T-helper 1 cell (primary cell): ENCODE results near the gene EPC1.
A peak's percentile ranks its signal among the peaks of the same experiment; 100 is the strongest.

Experiments used
- DNase-seq, 5 donors: peaks; one replicate each; pipeline ENCODE4 v3.0.0-alpha.2; 2012 to 2020

The EPC1 gene

GRCh38 chr10:32337350-32337749 is 9.6 kb downstream of the EPC1 start:
- no peak for DNase-seq

DNA sequence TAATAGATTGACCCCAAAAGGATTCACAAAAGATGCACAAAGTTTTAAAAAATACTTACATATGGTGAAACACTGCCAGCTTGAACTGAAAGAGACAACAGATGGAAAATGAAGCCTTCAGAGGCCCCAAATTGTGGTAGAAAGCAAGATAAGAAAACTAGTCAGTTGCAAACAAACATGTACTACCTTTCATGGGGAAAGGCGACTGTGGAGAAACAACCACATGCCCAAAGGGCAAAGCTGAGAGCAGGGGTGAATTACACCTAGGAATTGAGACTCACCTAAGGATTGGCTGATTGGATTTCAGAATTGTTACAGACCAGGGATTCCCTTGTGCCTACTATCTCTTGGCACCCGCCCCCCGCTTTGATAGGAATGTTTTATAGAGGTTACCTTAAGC is 13.1 kb downstream of the EPC1 start:
- DNase-seq: no peak

- peak; percentile 27 to 92 (median 59) for DNase-seq
Measured at GRCh38 chr10:32332299-32332750, 14.6 kb downstream of the EPC1 start.

- no peak for DNase-seq
Measured at GRCh38 chr10:32331606-32332005, 15.4 kb downstream of the EPC1 start.

DNA sequence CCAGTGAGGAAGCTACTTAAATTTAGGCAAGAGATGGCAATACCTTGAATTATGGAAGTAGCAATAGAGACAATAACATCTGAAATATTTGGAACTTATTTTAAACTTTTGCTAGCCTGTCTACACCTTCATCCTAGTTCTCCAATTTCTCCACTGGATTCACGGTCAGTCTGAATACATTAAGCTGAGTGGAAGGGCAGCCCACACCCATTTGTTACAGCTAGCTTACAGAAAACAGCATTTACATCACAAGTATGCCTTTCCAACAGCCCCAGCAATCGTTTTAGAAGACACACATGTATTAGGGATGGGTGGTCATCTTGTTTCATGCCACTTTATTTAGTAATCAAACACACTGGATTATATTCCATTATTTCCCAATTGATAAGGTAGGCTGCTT is 16.7 kb downstream of the EPC1 start:
- DNase-seq: no peak

- no peak for DNase-seq
Measured at GRCh38 chr10:32329061-32329460, 17.9 kb downstream of the EPC1 start.

GRCh38 chr10:32328499-32328898 is 18.5 kb downstream of the EPC1 start:
- DNase-seq: peak in 1 of 5 donors; percentile 12

DNA sequence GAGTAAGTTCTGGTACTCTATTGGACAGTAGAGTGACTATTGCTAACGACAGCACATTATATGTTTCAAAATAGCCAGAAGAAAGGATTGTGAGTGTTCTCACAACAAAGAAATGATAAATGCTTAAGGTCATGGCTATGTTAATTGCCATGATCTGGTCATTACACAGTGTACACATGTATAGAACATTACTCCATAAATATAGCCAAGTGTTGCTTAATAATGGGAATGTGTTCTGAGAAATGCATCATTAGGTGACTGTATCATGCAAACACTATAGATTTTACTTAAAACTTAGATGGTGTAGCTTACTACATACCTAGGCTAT is 19.6 kb downstream of the EPC1 start:
- no peak for DNase-seq

- DNase-seq: no peak
Measured at GRCh38 chr10:32326680-32327363, 20.1 kb downstream of the EPC1 start.

- no peak for DNase-seq
Measured at GRCh38 chr10:32326119-32326518, 20.8 kb downstream of the EPC1 start.

DNA sequence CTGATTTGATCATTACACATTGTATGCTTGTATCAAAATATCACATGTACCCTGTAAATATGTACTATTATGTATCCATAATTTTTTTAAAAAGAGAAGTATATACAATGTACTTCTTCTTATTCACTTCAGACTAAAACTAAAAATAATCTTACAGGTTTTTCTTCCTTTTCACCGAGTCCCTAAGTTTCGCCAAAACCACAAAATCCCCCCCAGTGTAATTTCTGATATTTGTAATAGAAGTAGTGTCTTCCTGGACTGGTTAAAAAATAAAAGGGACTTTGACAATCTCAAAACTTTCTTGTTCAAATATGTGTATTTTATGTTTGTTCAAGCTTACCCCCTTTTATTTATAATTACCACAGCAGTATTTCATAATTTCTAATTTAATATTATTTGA is 23.9 kb downstream of the EPC1 start:
- DNase-seq: no peak

DNA sequence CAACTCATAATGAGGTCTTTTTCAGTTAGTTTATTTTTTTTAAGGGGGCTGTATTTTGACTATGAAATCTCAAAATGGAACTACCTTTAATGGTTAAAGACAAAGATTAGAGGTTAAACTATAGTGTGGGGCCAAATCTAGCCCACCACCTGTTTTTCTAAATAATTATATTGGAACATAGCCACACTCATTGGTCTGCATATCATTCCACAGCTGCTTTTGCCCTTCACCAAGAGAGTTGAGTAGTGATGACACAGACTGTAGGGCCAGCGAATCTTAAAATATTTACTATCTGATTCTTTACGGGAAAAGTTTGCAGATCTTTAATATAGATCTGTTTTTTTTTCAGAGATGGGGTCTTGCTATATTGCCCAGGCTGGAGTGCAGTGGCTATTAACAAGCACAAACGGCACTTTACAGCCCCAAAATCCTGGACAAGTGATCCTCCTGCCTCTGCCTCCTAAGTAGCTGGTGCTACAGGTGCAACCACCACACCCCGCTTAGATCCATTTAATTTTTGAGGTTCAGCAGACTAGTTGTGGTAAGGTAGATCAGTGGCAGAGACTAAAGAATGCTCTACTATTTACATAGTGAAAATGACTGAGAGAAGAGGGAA is 25.8 kb downstream of the EPC1 start:
- DNase-seq: no peak

GRCh38 chr10:32318476-32318896 is 28.5 kb downstream of the EPC1 start:
- DNase-seq: peak in 1 of 5 donors; percentile 43

- peak in 1 of 5 donors; percentile 83 for DNase-seq
Measured at GRCh38 chr10:32317795-32318357, 29.1 kb downstream of the EPC1 start.

DNA sequence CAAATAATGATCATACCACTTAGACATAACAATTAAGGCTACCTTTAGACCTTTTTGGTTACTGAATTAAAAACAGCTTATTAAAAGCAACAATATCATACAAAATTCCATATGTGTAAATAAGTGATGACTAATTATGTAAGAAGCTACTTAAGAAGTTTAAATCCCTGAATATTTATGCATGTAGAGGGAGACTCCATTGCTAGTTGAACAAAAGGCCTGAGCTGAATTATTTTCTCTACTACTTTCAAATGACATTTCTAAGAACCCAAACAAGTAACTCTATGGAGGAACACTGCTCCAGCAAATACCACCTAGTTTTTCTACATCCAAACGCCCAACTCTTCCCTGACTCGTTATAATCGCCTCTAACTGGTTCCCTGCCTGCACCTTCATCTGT is 31.5 kb downstream of the EPC1 start:
- DNase-seq: no peak

DNA sequence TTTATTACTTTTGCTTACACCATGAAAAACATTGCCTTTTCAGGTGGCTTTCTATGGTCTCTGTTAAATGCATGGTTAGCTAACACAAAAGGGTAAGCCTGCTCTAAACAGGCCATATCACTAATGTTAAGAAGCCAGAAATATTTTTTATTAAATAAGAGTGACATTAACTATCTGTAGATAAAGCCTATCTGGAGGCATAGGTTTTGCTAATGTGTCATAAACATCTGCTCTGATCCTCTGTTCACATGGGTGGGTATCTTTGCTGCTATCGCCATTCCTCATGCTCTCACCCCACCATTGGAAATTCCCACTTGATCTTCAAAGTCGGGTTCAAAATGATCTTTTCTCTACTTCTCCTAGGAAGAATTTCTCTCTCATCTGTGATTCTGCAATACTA is 32.4 kb downstream of the EPC1 start:
- no peak for DNase-seq

DNA sequence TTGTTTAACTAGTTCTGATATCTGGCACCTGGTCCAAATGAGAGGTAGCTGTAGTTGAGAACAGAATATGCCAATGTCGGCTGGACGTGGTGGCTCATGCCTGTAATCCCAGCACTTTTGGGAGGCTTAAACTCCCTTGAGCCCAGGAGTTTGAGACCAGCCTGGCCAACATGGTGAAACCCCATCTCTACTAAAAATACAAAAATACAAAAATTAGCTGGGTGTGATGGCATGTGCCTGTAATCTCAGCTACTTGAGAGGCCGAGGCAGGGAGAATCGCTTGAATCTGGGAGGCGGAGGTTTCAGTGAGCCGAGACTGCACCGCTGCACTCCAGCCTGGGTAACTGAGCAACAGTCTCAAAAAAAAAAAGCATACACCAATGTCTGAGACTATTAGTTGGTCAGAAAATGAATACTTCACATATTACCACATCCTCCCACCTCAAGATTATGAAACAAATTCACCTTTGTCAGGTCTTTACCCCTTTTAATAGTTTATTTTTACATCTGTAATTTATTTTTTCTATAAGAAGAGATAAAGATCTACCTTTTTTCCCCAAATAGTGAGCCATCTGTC is 38.8 kb downstream of the EPC1 start:
- DNase-seq: peak in 1 of 5 donors; percentile 22

DNA sequence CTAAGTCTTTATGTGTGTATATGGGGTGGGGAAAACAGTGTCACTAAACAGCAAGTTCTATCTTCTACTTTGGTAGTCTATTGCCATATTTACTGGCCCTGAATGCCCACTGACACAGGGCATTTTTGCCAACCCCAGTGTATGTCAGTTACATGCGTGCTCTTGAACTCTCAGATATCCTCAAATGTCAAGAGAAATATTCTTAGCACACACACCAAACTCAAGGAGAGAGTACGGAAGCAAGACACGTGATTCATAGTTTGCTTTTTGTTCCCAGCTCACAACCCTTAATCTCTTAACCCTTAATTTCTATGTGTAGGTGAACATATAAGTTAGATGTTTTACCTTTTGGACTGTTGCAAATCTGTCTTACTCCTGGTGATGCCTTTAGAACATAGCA is 39.3 kb downstream of the EPC1 start:
- no peak for DNase-seq

- no peak for DNase-seq
Measured at GRCh38 chr10:32299354-32299980, 47.5 kb downstream of the EPC1 start.

- DNase-seq: no peak
Measured at GRCh38 chr10:32298075-32298812, 48.7 kb downstream of the EPC1 start.

DNA sequence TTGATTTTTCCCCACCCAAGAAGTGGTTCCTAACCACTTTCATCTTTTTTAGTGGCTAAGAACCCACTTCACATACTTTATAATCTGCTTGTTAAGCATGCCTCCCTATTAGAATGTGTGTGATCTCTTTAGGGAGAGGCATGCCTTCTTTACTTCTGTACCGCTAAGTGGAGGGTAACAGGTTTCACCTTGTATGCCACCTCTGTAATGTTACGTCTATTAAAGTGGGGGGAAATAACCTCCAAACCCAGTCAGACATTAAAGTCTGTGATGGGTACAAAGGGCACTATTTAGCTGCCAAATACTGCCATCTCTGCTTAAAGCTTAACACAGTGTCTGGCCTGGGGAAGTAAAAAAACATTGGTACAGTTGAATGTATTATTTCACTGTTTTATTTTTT is 51.9 kb downstream of the EPC1 start:
- DNase-seq: no peak

- DNase-seq: no peak
Measured at GRCh38 chr10:32293581-32293980, 53.4 kb downstream of the EPC1 start.

- DNase-seq: no peak
Measured at GRCh38 chr10:32279795-32280194, 67.2 kb downstream of the EPC1 start.
